Measurements from ENCODE around the gene GGT7. TPM values are rescaled to one million over a fixed set of nuclear protein-coding genes. Genes with fewer than 3 reads are reported as not detected.

GGT7 gene
- polyA plus RNA-seq, 1 donor: 7.9 TPM

GRCh38 chr20:34871966-34872621, 562 bp downstream of the GGT7 start:
- peaks cover 15% of the 10 kb centered on the region for H3K27me3 ChIP-seq (ENCODE audit: control insufficient read depth, insufficient read depth, low read length)
- no peaks in the 10 kb centered on the region for H3K36me3 ChIP-seq (ENCODE audit: control insufficient read depth, insufficient read depth, low read length)
- H3K27ac ChIP-seq (ENCODE audit: low read length): no peak overlapping the region
- WGBS (ENCODE audit: insufficient coverage, low lambda C conversion rate): no CpG with 5 or more reads among the region's 10 CpGs
- DNase-seq: no peak
- peak overlapping the region; percentile 50 for H3K4me3 ChIP-seq (ENCODE audit: low read length)
- H3K4me1 ChIP-seq (ENCODE audit: control insufficient read depth, insufficient read depth, low read length): peaks cover 30% of the 10 kb centered on the region
- H3K9me3 ChIP-seq (ENCODE audit: control insufficient read depth, low read depth, low read length): no peaks in the 10 kb centered on the region

DNA sequence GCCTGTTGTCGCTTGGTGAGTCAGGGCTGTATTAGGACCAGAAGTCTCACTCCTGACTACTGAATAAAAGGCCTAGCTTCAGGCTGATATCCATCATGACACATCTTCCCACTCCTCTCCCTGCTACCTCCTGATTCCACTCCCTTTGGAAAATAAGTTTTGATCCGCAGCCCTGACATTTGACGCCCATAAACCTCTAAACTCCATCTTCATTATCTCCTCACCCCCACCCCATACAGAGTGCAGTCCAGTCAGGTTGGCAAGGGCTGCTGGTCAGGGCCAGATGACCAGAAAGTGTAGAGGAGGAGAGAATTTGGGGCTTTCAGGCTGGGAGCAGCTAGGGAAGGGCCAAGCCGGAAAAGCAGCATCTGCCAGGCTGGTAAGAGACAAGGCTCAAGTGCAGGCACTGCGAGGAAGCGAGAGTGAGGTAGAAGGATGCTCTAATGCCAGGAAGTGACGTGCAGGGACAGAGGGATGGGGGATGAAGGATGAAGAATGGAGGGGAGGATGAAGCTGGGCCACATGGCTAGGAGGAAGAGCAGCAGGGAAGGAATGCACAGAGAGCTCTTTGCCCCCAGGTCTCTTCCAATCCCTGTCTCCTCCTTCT, 1.2 kb downstream of the GGT7 start:
- Histone ChIP-seq H3K27ac (ENCODE audit: low read length) (no peak overlapping the region), H3K4me1 (ENCODE audit: control insufficient read depth, insufficient read depth, low read length) (peaks cover 26% of the 10 kb centered on the region), H3K4me3 (ENCODE audit: low read length) (no peak overlapping the region), H3K36me3 (ENCODE audit: control insufficient read depth, insufficient read depth, low read length) (no peaks in the 10 kb centered on the region), H3K9me3 (ENCODE audit: control insufficient read depth, low read depth, low read length) (no peaks in the 10 kb centered on the region), H3K27me3 (ENCODE audit: control insufficient read depth, insufficient read depth, low read length) (peaks cover 15% of the 10 kb centered on the region)
- WGBS (ENCODE audit: insufficient coverage, low lambda C conversion rate): 100% methylated on average over 4 of the region's 7 CpGs
- DNase-seq: no peak

GRCh38 chr20:34864216-34864615, 8.4 kb downstream of the GGT7 start:
- H3K27me3 ChIP-seq (ENCODE audit: control insufficient read depth, insufficient read depth, low read length): peaks cover 4% of the 10 kb centered on the region
- no CpG with 5 or more reads among the region's 5 CpGs for WGBS (ENCODE audit: insufficient coverage, low lambda C conversion rate)

DNA sequence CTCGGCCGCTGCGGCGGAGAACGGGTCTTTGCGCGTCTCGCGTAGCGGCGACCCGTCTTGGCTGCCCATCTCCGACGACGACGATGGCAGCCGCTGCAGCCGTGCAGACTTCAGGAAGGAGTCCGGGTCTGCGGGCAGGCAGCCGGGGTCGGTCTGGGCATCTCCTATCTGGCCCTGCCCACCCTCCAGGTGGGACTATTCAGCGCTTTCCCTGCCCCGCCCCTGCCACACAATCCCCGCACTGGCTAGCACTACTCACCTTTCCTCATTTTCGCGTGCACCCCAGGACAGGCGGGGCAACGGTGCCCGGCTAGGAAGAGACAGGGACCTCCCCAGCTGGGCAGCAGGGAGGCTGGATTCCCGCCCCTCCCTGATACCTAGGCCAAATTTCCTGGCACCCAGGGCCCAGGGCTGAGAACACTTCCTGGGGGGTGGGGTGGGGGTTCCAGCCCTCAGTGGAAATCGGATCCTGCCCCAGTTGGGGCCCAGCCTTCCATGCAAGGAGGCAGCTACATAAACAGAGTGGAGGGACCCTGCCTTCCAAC, 9.2 kb downstream of the GGT7 start:
- H3K4me1 ChIP-seq (ENCODE audit: control insufficient read depth, insufficient read depth, low read length): no peaks in the 10 kb centered on the region
- H3K27ac ChIP-seq (ENCODE audit: low read length): no peak overlapping the region
- peaks cover 3% of the 10 kb centered on the region for H3K9me3 ChIP-seq (ENCODE audit: control insufficient read depth, low read depth, low read length)
- peaks cover 4% of the 10 kb centered on the region for H3K27me3 ChIP-seq (ENCODE audit: control insufficient read depth, insufficient read depth, low read length)
- no peak overlapping the region for H3K4me3 ChIP-seq (ENCODE audit: low read length)
- no CpG with 5 or more reads among the region's 32 CpGs for WGBS (ENCODE audit: insufficient coverage, low lambda C conversion rate)
- H3K36me3 ChIP-seq (ENCODE audit: control insufficient read depth, insufficient read depth, low read length): peaks cover 3% of the 10 kb centered on the region
- DNase-seq: no peak

More at GRCh38 chr20:34864216-34864615, 8.4 kb downstream of the GGT7 start:
- H3K4me1 ChIP-seq (ENCODE audit: control insufficient read depth, insufficient read depth, low read length): no peaks in the 10 kb centered on the region
- H3K27ac ChIP-seq (ENCODE audit: low read length): no peak overlapping the region
- no peak for DNase-seq
- no peak overlapping the region for H3K4me3 ChIP-seq (ENCODE audit: low read length)
- H3K9me3 ChIP-seq (ENCODE audit: control insufficient read depth, low read depth, low read length): peaks cover 3% of the 10 kb centered on the region
- peaks cover 3% of the 10 kb centered on the region for H3K36me3 ChIP-seq (ENCODE audit: control insufficient read depth, insufficient read depth, low read length)

DNA sequence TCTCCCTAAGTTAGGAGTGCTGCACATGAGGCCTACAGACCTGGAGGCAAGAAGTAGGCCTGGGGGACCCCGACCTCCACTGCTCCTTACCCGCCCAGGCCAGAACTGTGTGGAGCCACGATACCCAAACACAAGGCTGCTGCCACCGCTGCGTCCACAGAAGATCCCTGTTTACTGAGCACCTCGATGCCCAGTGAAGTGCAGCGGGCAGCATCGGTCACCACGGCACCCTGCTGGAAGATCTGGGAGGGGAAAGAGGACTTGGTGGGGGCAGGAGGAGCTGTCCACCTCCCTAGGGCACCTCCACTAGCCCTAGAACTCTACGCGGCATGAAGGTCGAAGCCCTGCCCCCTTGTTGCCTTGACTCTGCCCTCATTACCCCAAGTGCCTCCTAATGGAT, 9.9 kb downstream of the GGT7 start:
- no peak overlapping the region for H3K27ac ChIP-seq (ENCODE audit: low read length)
- DNase-seq: no peak
- H3K4me1 ChIP-seq (ENCODE audit: control insufficient read depth, insufficient read depth, low read length): no peaks in the 10 kb centered on the region
- 100% methylated on average over 1 of the region's 12 CpGs for WGBS (ENCODE audit: insufficient coverage, low lambda C conversion rate)
- H3K36me3 ChIP-seq (ENCODE audit: control insufficient read depth, insufficient read depth, low read length): peaks cover 3% of the 10 kb centered on the region
- peaks cover 4% of the 10 kb centered on the region for H3K27me3 ChIP-seq (ENCODE audit: control insufficient read depth, insufficient read depth, low read length)
- H3K4me3 ChIP-seq (ENCODE audit: low read length): no peak overlapping the region
- H3K9me3 ChIP-seq (ENCODE audit: control insufficient read depth, low read depth, low read length): peaks cover 3% of the 10 kb centered on the region

- H3K9me3 ChIP-seq (ENCODE audit: control insufficient read depth, low read depth, low read length): peaks cover 3% of the 10 kb centered on the region
- no peak overlapping the region for H3K27ac ChIP-seq (ENCODE audit: low read length)
- peaks cover 4% of the 10 kb centered on the region for H3K27me3 ChIP-seq (ENCODE audit: control insufficient read depth, insufficient read depth, low read length)
- DNase-seq: peak in 1 of 2 donors; percentile 52
- WGBS (ENCODE audit: insufficient coverage, low lambda C conversion rate): no CpG with 5 or more reads among the region's 7 CpGs
- H3K36me3 ChIP-seq (ENCODE audit: control insufficient read depth, insufficient read depth, low read length): peaks cover 3% of the 10 kb centered on the region
- H3K4me1 ChIP-seq (ENCODE audit: control insufficient read depth, insufficient read depth, low read length): no peaks in the 10 kb centered on the region
- H3K4me3 ChIP-seq (ENCODE audit: low read length): no peak overlapping the region
These were observed 11.1 kb downstream of the GGT7 start for GRCh38 chr20:34861386-34862084.

DNA sequence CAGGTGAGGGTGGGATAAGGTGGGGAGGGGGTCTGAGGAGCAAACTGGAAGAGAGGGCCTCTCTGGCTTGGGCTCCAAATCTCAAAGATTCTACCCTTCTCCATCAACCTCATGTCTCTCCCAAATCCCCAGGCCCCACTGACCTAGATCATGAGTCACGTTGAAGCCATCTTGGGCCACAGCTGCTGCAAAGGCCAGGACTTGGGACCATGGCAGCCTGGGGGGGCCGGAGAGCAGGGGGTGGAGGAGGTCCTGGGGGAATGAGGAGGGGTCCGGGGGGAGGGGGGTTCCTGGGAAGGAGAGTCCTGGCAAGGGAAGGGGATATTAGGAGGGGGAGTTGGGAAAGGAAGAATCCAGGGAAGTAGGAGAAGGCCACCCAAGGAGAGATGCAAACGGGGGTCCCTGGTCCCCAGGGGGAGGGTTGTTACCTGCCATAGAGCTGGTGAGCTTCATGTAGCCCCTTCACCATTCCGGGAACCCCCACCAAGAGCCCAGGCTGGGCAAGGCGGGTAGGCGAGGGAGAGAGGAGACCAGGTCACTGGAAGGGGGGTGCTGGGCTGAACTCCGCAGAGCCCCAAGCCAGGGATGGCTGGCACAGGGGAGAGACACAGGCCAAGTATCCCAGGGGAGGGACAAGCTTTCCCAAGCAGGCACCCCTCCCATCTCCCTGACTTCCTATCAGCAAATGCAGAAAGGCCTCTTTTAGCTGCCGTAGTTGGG, 12.7 kb downstream of the GGT7 start:
- WGBS (ENCODE audit: insufficient coverage, low lambda C conversion rate): no CpG with 5 or more reads among the region's 9 CpGs
- Histone ChIP-seq H3K27ac (ENCODE audit: low read length) (no peak overlapping the region), H3K27me3 (ENCODE audit: control insufficient read depth, insufficient read depth, low read length) (peaks cover 4% of the 10 kb centered on the region), H3K9me3 (ENCODE audit: control insufficient read depth, low read depth, low read length) (peaks cover 3% of the 10 kb centered on the region), H3K4me3 (ENCODE audit: low read length) (no peak overlapping the region), H3K36me3 (ENCODE audit: control insufficient read depth, insufficient read depth, low read length) (peaks cover 3% of the 10 kb centered on the region), H3K4me1 (ENCODE audit: control insufficient read depth, insufficient read depth, low read length) (no peaks in the 10 kb centered on the region)
- no peak for DNase-seq

DNA sequence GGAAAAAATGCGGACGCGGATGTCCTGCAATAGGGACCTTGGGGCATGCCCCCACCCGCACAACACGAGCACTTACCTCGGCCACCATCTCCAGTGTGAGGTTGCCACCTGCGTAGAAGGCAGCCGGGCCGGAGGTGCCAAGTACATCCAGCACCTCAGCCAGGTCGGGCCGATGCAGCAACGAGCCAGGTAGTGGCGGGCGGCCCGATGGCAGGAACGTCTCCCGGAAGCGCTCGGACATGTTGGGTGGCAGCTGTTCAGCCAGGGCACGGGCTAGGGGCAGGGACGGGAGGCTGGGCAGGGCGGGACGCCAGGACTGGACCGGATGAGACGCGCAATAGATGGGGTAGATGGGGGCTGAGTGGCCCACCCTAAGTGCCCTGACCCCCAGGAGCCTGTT, 13.3 kb downstream of the GGT7 start:
- no peak overlapping the region for H3K4me3 ChIP-seq (ENCODE audit: low read length)
- H3K9me3 ChIP-seq (ENCODE audit: control insufficient read depth, low read depth, low read length): peaks cover 3% of the 10 kb centered on the region
- DNase-seq: no peak
- peaks cover 5% of the 10 kb centered on the region for H3K36me3 ChIP-seq (ENCODE audit: control insufficient read depth, insufficient read depth, low read length)
- H3K4me1 ChIP-seq (ENCODE audit: control insufficient read depth, insufficient read depth, low read length): no peaks in the 10 kb centered on the region
- WGBS (ENCODE audit: insufficient coverage, low lambda C conversion rate): no CpG with 5 or more reads among the region's 26 CpGs
- H3K27me3 ChIP-seq (ENCODE audit: control insufficient read depth, insufficient read depth, low read length): peaks cover 4% of the 10 kb centered on the region
- no peak overlapping the region for H3K27ac ChIP-seq (ENCODE audit: low read length)

- peaks cover 8% of the 10 kb centered on the region for H3K36me3 ChIP-seq (ENCODE audit: control insufficient read depth, insufficient read depth, low read length)
These were observed 20.4 kb downstream of the GGT7 start for GRCh38 chr20:34852298-34852697.

GRCh38 chr20:34850969-34851368, 21.7 kb downstream of the GGT7 start:
- Histone ChIP-seq H3K4me1 (ENCODE audit: control insufficient read depth, insufficient read depth, low read length) (no peaks in the 10 kb centered on the region), H3K9me3 (ENCODE audit: control insufficient read depth, low read depth, low read length) (no peaks in the 10 kb centered on the region), H3K36me3 (ENCODE audit: control insufficient read depth, insufficient read depth, low read length) (peaks cover 8% of the 10 kb centered on the region), H3K27ac (ENCODE audit: low read length) (no peak overlapping the region), H3K27me3 (ENCODE audit: control insufficient read depth, insufficient read depth, low read length) (no peaks in the 10 kb centered on the region), H3K4me3 (ENCODE audit: low read length) (no peak overlapping the region)
- no peak for DNase-seq
- WGBS (ENCODE audit: insufficient coverage, low lambda C conversion rate): 100% methylated on average over 1 of the region's 14 CpGs

More at GRCh38 chr20:34852298-34852697, 20.4 kb downstream of the GGT7 start:
- Histone ChIP-seq H3K4me3 (ENCODE audit: low read length) (no peak overlapping the region), H3K27ac (ENCODE audit: low read length) (no peak overlapping the region), H3K27me3 (ENCODE audit: control insufficient read depth, insufficient read depth, low read length) (no peaks in the 10 kb centered on the region), H3K9me3 (ENCODE audit: control insufficient read depth, low read depth, low read length) (no peaks in the 10 kb centered on the region), H3K4me1 (ENCODE audit: control insufficient read depth, insufficient read depth, low read length) (no peaks in the 10 kb centered on the region)
- DNase-seq: no peak
- no CpG with 5 or more reads among the region's 4 CpGs for WGBS (ENCODE audit: insufficient coverage, low lambda C conversion rate)

Data from large intestine (tissue), 3 donors.